K562 (cell line): ENCODE measurements around the gene USP16. TPM values are rescaled to one million over a fixed set of nuclear protein-coding genes. Genes with fewer than 3 reads are reported as not detected.
A peak's percentile ranks its signal among the peaks of the same experiment; 100 is the strongest.

Source experiments
- BRD4 ChIP-seq: fragments of 200-600 bp; sonication (generic); IDR thresholded peaks from 2 replicates; pipeline ENCODE4 v1.6.1; 2017; ENCODE audit warnings: inconsistent platforms
- CHD1 ChIP-seq: fragments of 200-600 bp; sonication (generic); IDR thresholded peaks from one replicate; pipeline ENCODE4 v1.6.1; 2012; ENCODE audit warnings: mild to moderate bottlenecking, moderate library complexity, low read length, inconsistent platforms
- DNMT1 ChIP-seq: fragments of 450-650 bp; IDR thresholded peaks from 2 replicates; pipeline ENCODE4 v1.6.1; 2016; ENCODE audit warnings: antibody characterized with exemption, mild to moderate bottlenecking
- ERF ChIP-seq: fragments of 450-650 bp; formaldehyde crosslinking; IDR thresholded peaks from 2 replicates; pipeline ENCODE4 v1.4.0; 2020; ENCODE audit warnings: mild to moderate bottlenecking, mixed read lengths
- ETS2 ChIP-seq: IDR thresholded peaks from 2 replicates; pipeline ENCODE4 v1.6.1; 2016; ENCODE audit warnings: borderline replicate concordance, missing genetic modification characterization, mild to moderate bottlenecking, moderate library complexity, missing compliant biosample characterization; ENCODE audit not compliant: poor library complexity, severe bottlenecking
- FOSL1 ChIP-seq: fragments of 200-800 bp; sonication (Bioruptor generic); conservative IDR thresholded peaks from 2 replicates; pipeline ENCODE4 v1.6.1; 2016; ENCODE audit warnings: missing genetic modification characterization, missing compliant biosample characterization
- HDAC3 ChIP-seq: fragments of 450-650 bp; IDR thresholded peaks from 2 replicates; pipeline ENCODE4 v1.6.1; 2018; ENCODE audit warnings: borderline replicate concordance, mild to moderate bottlenecking, moderate library complexity; ENCODE audit not compliant: partially characterized antibody
- HNRNPUL1 ChIP-seq: fragments of 200-400 bp; formaldehyde crosslinking; IDR thresholded peaks from 2 replicates; pipeline ENCODE4 v1.6.1; 2017; ENCODE audit warnings: low read length
- IFI16 ChIP-seq: fragments of 250-450 bp; sonication (Bioruptor Pico); IDR thresholded peaks from 2 replicates; pipeline ENCODE4 v2.1.2; 2022; ENCODE audit warnings: mild to moderate bottlenecking, inconsistent platforms
- JUN ChIP-seq, 2 experiments: sonication (generic) in 1 of 2; formaldehyde crosslinking in 1 of 2; IDR thresholded peaks; 2 replicates each; pipeline versions ENCODE4 v1.6.1 to v1.8.0; 2012 to 2022; ENCODE audit warnings: borderline replicate concordance in 2 of 2, mild to moderate bottlenecking in 2 of 2, improper control_type of control experiment in 1 of 2, low read depth in 1 of 2, low read length in 1 of 2, missing genetic modification reagents in 1 of 2
- LCOR ChIP-seq: sonication (generic); formaldehyde crosslinking; IDR thresholded peaks from 2 replicates; pipeline ENCODE4 v1.8.0; 2022; ENCODE audit warnings: mild to moderate bottlenecking, missing genetic modification reagents
- NFATC3 ChIP-seq: fragments of 450-650 bp; IDR thresholded peaks from 2 replicates; pipeline ENCODE4 v1.6.1; 2017; ENCODE audit warnings: mild to moderate bottlenecking
- SP2 ChIP-seq: IDR thresholded peaks from 2 replicates; pipeline ENCODE4 v1.6.1; 2011; ENCODE audit warnings: mild to moderate bottlenecking, low read depth, low read length, moderate library complexity; ENCODE audit not compliant: poor library complexity, severe bottlenecking; ENCODE audit errors: extremely low read depth
- TEAD1 ChIP-seq, 2 experiments: fragments of 450-650 bp in 1 of 2; sonication (generic) in 1 of 2; formaldehyde crosslinking; IDR thresholded peaks; 2 replicates each; pipeline versions ENCODE4 v1.4.0 to v1.8.0; 2020 to 2022; ENCODE audit warnings: mild to moderate bottlenecking in 2 of 2, missing genetic modification reagents in 1 of 2
- TEAD4 ChIP-seq, 2 experiments: sonication (generic) in 1 of 2; formaldehyde crosslinking in 1 of 2; IDR thresholded peaks; 2 replicates each; pipeline versions ENCODE4 v1.6.1 to v1.8.0; 2012 to 2022; ENCODE audit warnings: borderline replicate concordance in 1 of 2, inconsistent platforms in 1 of 2, low read length in 1 of 2, mild to moderate bottlenecking in 1 of 2, missing genetic modification reagents in 1 of 2
- TGIF2 ChIP-seq: sonication (generic); formaldehyde crosslinking; IDR thresholded peaks from 2 replicates; pipeline ENCODE4 v1.8.1; 2022; ENCODE audit warnings: mild to moderate bottlenecking, missing genetic modification reagents, moderate library complexity
- ZNF174 ChIP-seq: fragments of 250-450 bp; sonication (Bioruptor Pico); IDR thresholded peaks from 2 replicates; pipeline ENCODE4 v1.4.0; 2020; ENCODE audit warnings: mild to moderate bottlenecking
- ZNF239 ChIP-seq: fragments of 250-450 bp; sonication (Bioruptor Pico); IDR thresholded peaks from 2 replicates; pipeline ENCODE4 v1.4.0; 2020; ENCODE audit warnings: mild to moderate bottlenecking
- ZNF75A ChIP-seq: fragments of 450-650 bp; formaldehyde crosslinking; IDR thresholded peaks from 2 replicates; pipeline ENCODE4 v1.4.0; 2020; ENCODE audit warnings: mild to moderate bottlenecking
- polyA plus RNA-seq, 8 experiments: library from polyadenylated mRNA; depleted of rRNA in 4 of 8; stranded (reverse) in 5 of 8; unstranded in 3 of 8; fragments of >200 nt; fragmentation: Nextera tagmentation in 2 of 8; fragmentation: Illumina TruSeq in 1 of 8; extraction: Ambion mirVana in 2 of 8; extraction: Trizol in 1 of 8; gene quantifications; 2 replicates each; pipeline versions ENCODE4 v1.2.1 to v1.2.3, GENCODE V29; 2011 to 2014; ENCODE audit warnings: inconsistent platforms in 1 of 8, missing spikeins in 1 of 8
- total RNA-seq, 7 experiments: library from RNA; depleted of rRNA in 6 of 7; stranded (reverse); fragments of >200 nt in 6 of 7; fragmentation: Illumina TruSeq in 2 of 7; extraction: Trizol in 2 of 7; gene quantifications; 2 replicates each; pipeline versions ENCODE4 v1.2.1 to v1.2.3, GENCODE V29; 2011 to 2021; ENCODE audit warnings: low replicate concordance in 1 of 7
- TF ChIP-seq, protein P1 (sequence below): sonication (generic); formaldehyde crosslinking; IDR thresholded peaks from 2 replicates; pipeline ENCODE4 v1.5.0; 2020; ENCODE audit warnings: missing genetic modification reagents
- TF ChIP-seq, protein P2 (sequence below), 3 experiments: IDR thresholded peaks in 2 of 3; conservative IDR thresholded peaks in 1 of 3; 2 replicates each; pipeline ENCODE4 v1.5.1; 2011 to 2012; ENCODE audit warnings: low read length in 3 of 3, mild to moderate bottlenecking in 3 of 3, control low read depth in 2 of 3, improper control_type of control experiment in 1 of 3, inconsistent platforms in 1 of 3, low read depth in 1 of 3, mixed read lengths in 1 of 3, moderate library complexity in 1 of 3; ENCODE audit not compliant: insufficient read depth in 2 of 3

The USP16 gene
- total and polyA plus RNA-seq, 9 of the 15 experiments (the other 6 are each of a cell fraction or from before 2014, with no cell fraction given) = 38.4 to 90.9 (median 62.8) TPM

DNA sequence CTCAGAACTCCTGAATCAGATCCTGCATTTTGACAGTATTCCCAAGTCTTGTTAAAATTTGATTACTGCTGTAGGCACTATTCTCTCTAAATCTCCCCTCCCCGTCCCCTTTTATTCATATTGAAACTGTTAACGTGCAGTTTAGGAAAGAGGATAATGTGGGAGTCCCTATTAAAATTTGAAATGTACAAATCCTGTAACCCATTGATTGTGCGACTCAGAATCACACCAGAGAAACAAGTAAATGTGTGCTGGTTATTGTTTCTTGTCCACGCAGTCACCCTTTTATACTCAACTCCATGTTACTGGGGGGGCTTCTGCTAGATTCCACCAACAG lies 31.2 kb upstream of the USP16 start (continued):
- TF ChIP-seq ETS2 (tag) (no peak), ZNF239 (CRISPR knock-in tag) (no peak), TGIF2 (CRISPR knock-in tag) (no peak), HNRNPUL1 (no peak), DNMT1 (peak; percentile 43; the same call in 1 of the 2 replicates), BRD4 (peak; percentile 76; the same call in 1 of the 2 replicates), NFATC3 (0 out of 2 replicates have a peak, but pooled peaks have one; percentile 4), CHD1 (peak; percentile 73), IFI16 (no peak), ZNF75A (CRISPR knock-in tag) (no peak), TEAD4 (IDR thresholded peaks at IDR 0.05; ENCODE audit: low read length) (0 out of 2 replicates have a peak, but pooled peaks have one; percentile 1), TEAD4 (CRISPR knock-in tag; IDR thresholded peaks at IDR 0.05; ENCODE audit: borderline replicate concordance) (no peak), ERF (no peak), TEAD1 (CRISPR knock-in tag; IDR thresholded peaks at IDR 0.05) (0 out of 4 replicates have a peak, but pooled peaks of 1 of the 2 experiments have one; percentile 2), LCOR (no peak), HDAC3 (no peak), JUN (IDR thresholded peaks at IDR 0.05; ENCODE audit: borderline replicate concordance, low read depth, low read length) (no peak), JUN (CRISPR knock-in tag; IDR thresholded peaks at IDR 0.05; ENCODE audit: borderline replicate concordance) (no peak), ZNF174 (CRISPR knock-in tag) (no peak), SP2 (no peak), FOSL1 (tag) (peak; percentile 34; the same call in 1 of the 2 replicates)
- TF ChIP-seq, protein P1, sequence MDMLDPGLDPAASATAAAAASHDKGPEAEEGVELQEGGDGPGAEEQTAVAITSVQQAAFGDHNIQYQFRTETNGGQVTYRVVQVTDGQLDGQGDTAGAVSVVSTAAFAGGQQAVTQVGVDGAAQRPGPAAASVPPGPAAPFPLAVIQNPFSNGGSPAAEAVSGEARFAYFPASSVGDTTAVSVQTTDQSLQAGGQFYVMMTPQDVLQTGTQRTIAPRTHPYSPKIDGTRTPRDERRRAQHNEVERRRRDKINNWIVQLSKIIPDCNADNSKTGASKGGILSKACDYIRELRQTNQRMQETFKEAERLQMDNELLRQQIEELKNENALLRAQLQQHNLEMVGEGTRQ = no peak
- TF ChIP-seq, protein P2, sequence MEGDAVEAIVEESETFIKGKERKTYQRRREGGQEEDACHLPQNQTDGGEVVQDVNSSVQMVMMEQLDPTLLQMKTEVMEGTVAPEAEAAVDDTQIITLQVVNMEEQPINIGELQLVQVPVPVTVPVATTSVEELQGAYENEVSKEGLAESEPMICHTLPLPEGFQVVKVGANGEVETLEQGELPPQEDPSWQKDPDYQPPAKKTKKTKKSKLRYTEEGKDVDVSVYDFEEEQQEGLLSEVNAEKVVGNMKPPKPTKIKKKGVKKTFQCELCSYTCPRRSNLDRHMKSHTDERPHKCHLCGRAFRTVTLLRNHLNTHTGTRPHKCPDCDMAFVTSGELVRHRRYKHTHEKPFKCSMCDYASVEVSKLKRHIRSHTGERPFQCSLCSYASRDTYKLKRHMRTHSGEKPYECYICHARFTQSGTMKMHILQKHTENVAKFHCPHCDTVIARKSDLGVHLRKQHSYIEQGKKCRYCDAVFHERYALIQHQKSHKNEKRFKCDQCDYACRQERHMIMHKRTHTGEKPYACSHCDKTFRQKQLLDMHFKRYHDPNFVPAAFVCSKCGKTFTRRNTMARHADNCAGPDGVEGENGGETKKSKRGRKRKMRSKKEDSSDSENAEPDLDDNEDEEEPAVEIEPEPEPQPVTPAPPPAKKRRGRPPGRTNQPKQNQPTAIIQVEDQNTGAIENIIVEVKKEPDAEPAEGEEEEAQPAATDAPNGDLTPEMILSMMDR (IDR thresholded peaks at IDR 0.05 in 2 of 3, conservative IDR thresholded peaks at IDR 0.05 in 1 of 3; ENCODE audit: insufficient read depth in 2 of 3, low read depth in 1 of 3, low read length in 3 of 3) = no peak
